ENCODE data around the gene SMG6. TPM values are rescaled to one million over a fixed set of nuclear protein-coding genes. Genes with fewer than 3 reads are reported as not detected.

SMG6 gene
- total RNA-seq, 1 donor from 2014 or later, result 38.1 TPM

DNA sequence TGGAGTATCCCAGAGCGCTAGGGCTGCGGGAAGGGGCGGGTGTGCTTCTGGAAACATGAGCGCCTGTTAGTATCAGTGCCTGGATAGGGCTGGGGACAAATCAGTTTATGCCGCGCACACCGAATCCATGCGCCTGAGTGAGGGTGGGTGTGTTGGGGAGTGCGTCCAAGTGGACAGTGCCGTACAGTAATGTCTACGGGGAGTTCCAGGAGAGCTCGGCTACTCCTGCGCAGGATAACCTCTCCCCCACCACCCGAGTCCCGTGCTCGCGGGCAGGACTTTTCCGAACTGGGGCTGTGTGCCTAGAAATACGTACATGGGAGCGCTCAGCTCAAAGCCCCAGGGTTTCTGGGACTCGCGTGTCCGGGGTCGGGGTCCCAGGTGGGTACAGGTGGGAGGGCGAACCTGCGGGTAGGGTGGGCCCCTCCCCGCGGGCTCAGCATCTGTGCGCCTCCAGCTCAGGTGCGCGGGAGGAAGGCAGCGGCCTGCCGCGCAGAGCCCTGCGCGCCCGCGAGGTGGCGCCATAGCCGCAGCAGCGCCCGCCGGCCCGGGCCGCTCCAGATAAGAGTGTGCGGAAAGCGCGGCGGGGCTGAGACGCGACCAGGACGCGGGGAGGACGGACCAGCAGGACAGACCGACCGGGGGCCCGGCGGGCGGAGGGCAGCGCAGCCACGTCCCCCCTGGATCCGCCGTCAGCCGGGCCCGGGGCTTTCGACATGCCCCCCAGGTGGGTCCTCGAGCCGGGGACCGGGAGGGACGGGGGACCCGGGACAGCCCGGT is 248.9 kb downstream of the SMG6 start, which contains the start of gene HIC1:
HIC1 (plus strand) TSS at position 592 of the 780 bp plus-strand sequence. CDS start 1,588 bp downstream, outside the sequence.
- Mint-ChIP-seq H3K36me3 (ENCODE audit: low read depth, unreplicated experiment) (peaks cover 4% of the 10 kb centered on the region), H3K4me1 (ENCODE audit: unreplicated experiment) (peaks cover 9% of the 10 kb centered on the region), H3K27ac (ENCODE audit: unreplicated experiment) (no peak within 1 kb of the TSS), H3K9me3 (ENCODE audit: unreplicated experiment) (no peaks in the 10 kb centered on the region), H3K27me3 (ENCODE audit: unreplicated experiment) (peaks cover 20% of the 10 kb centered on the region), H3K4me3 (ENCODE audit: unreplicated experiment) (no peak within 1 kb of the TSS)
- peak; percentile 85 for DNase-seq (ENCODE audit: low spot score)
- TF ChIP-seq, protein P1, sequence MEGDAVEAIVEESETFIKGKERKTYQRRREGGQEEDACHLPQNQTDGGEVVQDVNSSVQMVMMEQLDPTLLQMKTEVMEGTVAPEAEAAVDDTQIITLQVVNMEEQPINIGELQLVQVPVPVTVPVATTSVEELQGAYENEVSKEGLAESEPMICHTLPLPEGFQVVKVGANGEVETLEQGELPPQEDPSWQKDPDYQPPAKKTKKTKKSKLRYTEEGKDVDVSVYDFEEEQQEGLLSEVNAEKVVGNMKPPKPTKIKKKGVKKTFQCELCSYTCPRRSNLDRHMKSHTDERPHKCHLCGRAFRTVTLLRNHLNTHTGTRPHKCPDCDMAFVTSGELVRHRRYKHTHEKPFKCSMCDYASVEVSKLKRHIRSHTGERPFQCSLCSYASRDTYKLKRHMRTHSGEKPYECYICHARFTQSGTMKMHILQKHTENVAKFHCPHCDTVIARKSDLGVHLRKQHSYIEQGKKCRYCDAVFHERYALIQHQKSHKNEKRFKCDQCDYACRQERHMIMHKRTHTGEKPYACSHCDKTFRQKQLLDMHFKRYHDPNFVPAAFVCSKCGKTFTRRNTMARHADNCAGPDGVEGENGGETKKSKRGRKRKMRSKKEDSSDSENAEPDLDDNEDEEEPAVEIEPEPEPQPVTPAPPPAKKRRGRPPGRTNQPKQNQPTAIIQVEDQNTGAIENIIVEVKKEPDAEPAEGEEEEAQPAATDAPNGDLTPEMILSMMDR (IDR thresholded peaks at IDR 0.05; ENCODE audit: unreplicated experiment), result peak; percentile 95

DNA sequence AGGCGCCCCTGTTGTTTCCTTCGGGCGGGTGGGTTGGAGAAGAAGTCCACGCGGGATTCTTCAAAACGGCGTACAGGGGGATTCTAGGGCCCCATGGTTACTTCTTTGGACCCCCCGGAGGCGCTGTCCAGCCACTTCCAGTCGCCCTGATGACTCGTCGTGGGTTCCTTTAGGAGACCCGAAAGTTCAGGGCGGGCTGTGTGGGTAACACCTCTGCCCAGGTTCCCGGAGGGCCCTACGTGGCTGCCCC is 249.4 kb downstream of the SMG6 start:
- Mint-ChIP-seq H3K27ac (ENCODE audit: unreplicated experiment) (no peak overlapping the region), H3K4me1 (ENCODE audit: unreplicated experiment) (peaks cover 9% of the 10 kb centered on the region), H3K9me3 (ENCODE audit: unreplicated experiment) (no peaks in the 10 kb centered on the region), H3K4me3 (ENCODE audit: unreplicated experiment) (no peak overlapping the region), H3K27me3 (ENCODE audit: unreplicated experiment) (peaks cover 21% of the 10 kb centered on the region), H3K36me3 (ENCODE audit: low read depth, unreplicated experiment) (peaks cover 6% of the 10 kb centered on the region)
- TF ChIP-seq, protein P1 (IDR thresholded peaks at IDR 0.05; ENCODE audit: unreplicated experiment), result no peak
- DNase-seq (ENCODE audit: low spot score), result no peak

DNA sequence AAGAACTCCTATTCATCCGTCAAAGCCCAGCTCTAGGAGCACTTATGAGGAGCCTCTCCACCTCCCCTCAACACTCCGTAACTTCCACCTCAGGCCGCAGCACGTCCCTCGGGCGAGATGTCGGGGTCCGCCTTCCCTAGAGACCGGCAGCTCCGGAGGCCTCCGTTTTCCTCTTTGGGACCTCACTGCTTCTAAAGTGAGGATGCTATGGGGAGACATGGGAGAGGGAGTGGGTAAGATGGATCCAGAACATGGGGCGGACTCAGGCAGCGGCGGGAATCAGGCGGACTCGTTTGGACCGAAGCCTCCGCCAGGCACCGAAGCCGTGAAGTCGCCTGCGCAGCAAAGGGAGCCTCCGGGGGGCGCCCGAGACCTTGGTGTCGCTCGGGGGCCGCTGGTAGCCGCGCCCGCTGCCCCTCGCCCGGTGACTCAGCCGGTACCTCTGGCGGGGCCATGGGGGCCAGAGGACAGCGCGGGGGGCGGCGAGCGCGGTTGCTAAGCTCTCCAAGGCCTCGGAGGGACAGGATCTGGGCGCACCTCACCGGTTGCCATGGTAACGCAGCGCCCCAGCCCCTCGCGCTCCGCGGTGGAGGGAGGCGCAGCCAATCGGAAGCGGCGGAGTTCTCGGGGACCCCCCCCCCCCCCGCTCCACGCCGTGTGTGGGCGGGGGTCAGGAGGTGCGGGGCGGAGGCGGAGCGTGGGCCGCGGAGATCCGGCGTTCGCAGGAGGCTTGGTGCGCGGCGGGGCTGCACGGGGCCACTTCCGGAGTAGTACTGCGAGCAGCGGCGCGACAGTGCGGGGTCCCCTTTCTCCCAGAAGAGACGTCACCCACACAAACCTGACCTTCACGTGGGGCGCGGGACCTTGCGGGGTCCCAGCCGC is 250.0 kb downstream of the SMG6 start:
- Mint-ChIP-seq H3K9me3 (ENCODE audit: unreplicated experiment) (no peaks in the 10 kb centered on the region), H3K4me3 (ENCODE audit: unreplicated experiment) (peak overlapping the region; percentile 83), H3K4me1 (ENCODE audit: unreplicated experiment) (peaks cover 11% of the 10 kb centered on the region), H3K36me3 (ENCODE audit: low read depth, unreplicated experiment) (peaks cover 8% of the 10 kb centered on the region), H3K27ac (ENCODE audit: unreplicated experiment) (peak overlapping the region; percentile 64), H3K27me3 (ENCODE audit: unreplicated experiment) (peaks cover 23% of the 10 kb centered on the region)
- peak; percentile 78 for DNase-seq (ENCODE audit: low spot score)
- TF ChIP-seq, protein P1 (IDR thresholded peaks at IDR 0.05; ENCODE audit: unreplicated experiment), result peak; percentile 53

DNA sequence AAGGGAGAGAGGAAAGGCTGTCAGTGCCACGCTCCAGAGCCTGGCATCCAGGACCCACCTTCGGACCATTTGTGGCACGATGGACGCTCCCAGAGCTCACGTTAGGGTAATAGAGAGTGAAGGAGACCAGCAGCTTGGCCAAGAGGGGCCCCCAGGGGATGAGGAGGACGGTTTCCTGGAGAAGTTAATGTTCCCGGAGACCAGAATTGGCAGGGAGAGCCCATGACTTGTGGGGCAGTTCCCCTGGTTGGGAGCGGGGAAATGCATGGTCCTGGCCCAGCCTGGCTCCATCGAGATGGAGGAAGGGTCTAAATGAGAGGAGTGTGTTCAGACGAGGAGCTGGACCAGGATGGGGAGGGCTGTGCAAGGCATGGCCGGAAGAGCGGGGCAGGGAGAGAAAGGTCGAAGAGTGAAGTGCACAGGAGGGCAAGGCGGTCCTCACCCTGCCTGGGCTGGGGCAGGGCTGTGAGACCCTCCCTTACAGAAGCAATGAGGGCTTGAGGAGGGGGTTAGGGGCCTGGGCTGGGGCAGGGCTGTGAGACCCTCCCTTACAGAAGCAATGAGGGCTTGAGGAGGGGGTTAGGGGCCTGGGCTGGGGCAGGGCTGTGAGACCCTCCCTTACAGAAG is 251.5 kb downstream of the SMG6 start:
- H3K4me1 Mint-ChIP-seq (ENCODE audit: unreplicated experiment), result peaks cover 11% of the 10 kb centered on the region
- peak overlapping the region; percentile 25 for H3K4me3 Mint-ChIP-seq (ENCODE audit: unreplicated experiment)
- DNase-seq (ENCODE audit: low spot score), result no peak
- H3K9me3 Mint-ChIP-seq (ENCODE audit: unreplicated experiment), result no peaks in the 10 kb centered on the region
- H3K27ac Mint-ChIP-seq (ENCODE audit: unreplicated experiment), result peak overlapping the region; percentile 24
- peaks cover 23% of the 10 kb centered on the region for H3K27me3 Mint-ChIP-seq (ENCODE audit: unreplicated experiment)
- H3K36me3 Mint-ChIP-seq (ENCODE audit: low read depth, unreplicated experiment), result peaks cover 8% of the 10 kb centered on the region
- TF ChIP-seq, protein P1 (IDR thresholded peaks at IDR 0.05; ENCODE audit: unreplicated experiment), result no peak

All from endothelial cell (in vitro differentiated cells).